ENCODE data around the gene RPL10L. TPM values are rescaled to one million over a fixed set of nuclear protein-coding genes. Genes with fewer than 3 reads are reported as not detected.
A peak's percentile ranks its signal among the peaks of the same experiment; 100 is the strongest.

The RPL10L gene
- total RNA-seq (10 to 100 TPM in 1 of 5 donors, not detected in 4; 41.7 TPM), polyA plus RNA-seq (not detected)
- long read RNA-seq, donor 1 = 0 reads
- long read RNA-seq, donor 2 = 0 reads
- long read RNA-seq, donor 3 = 0 reads
- long read RNA-seq, donor 4 = 0 reads
- long read RNA-seq, donor 5 = 0 reads
- long read RNA-seq, donor 6 = 0 reads
- long read RNA-seq, donor 7 = 0 reads
- long read RNA-seq, donor 8 = 0 reads
- long read RNA-seq, donor 9, partial matches to known transcripts = 0 of 1 reads
- long read RNA-seq, donor 9, other reads (novel, unspliced or antisense) = 0 of 1 reads
- long read RNA-seq, donor 10 = 0 reads

- WGBS, 5 donors = 92 to 94% (median 93%) methylated on average over 36 of the region's 36 CpGs
- peaks cover 0 to 7% (median 0%) of the 10 kb centered on the region in 4 donors for H3K9me3 ChIP-seq
- H3K27ac ChIP-seq = no peak within 1 kb of the TSS
- no peaks in the 10 kb centered on the region for H3K4me1 ChIP-seq
- no peak within 1 kb of the TSS for H3K4me3 ChIP-seq
- DNase-seq = no peak
- no peaks in the 10 kb centered on the region for H3K27me3 ChIP-seq
- intact Hi-C loops (cut with DNase I; ENCODE audit: low total_unique reads) = no loop called here
- no peak for TF ChIP-seq CTCF (IDR thresholded peaks at IDR 0.05)
- TF ChIP-seq POLR2A (IDR thresholded peaks at IDR 0.05) = no peak
- no peak for TF ChIP-seq POLR2AphosphoS5 (IDR thresholded peaks at IDR 0.05)
- no peak for TF ChIP-seq EP300 (IDR thresholded peaks at IDR 0.05)
- H3K36me3 ChIP-seq = no peaks in the 10 kb centered on the region
Observed at GRCh38 chr14:46651526-46652144, at the start of gene RPL10L. Gene RPL10L (minus strand): TSS chr14:46651781. CDS start chr14:46651736, 45 bp downstream.

- intact Hi-C loops (cut with DNase I; ENCODE audit: low total_unique reads) = no loop called here
- whole genome bisulfite sequencing, 5 donors = 32 to 72% (median 46%) methylated on average over 3 of the region's 3 CpGs
- Histone ChIP-seq H3K4me3 (no peak overlapping the region), H3K27ac (no peak overlapping the region), H3K27me3 (no peaks in the 10 kb centered on the region), H3K4me1 (no peaks in the 10 kb centered on the region), H3K9me3 (peaks cover 0 to 6% (median 2%) of the 10 kb centered on the region in 4 donors), H3K36me3 (no peaks in the 10 kb centered on the region)
- TF ChIP-seq CTCF (IDR thresholded peaks at IDR 0.05) (no peak), EP300 (IDR thresholded peaks at IDR 0.05) (no peak), POLR2AphosphoS5 (IDR thresholded peaks at IDR 0.05) (no peak), POLR2A (IDR thresholded peaks at IDR 0.05) (no peak)
- DNase-seq = peak in 1 of 2 donors; percentile 8
Observed at GRCh38 chr14:46691819-46692218, 40.2 kb upstream of the RPL10L start.

- Histone ChIP-seq H3K4me3 (no peak overlapping the region), H3K9me3 (peaks cover 0 to 44% (median 13%) of the 10 kb centered on the region in 4 donors), H3K27ac (no peak overlapping the region), H3K27me3 (no peaks in the 10 kb centered on the region), H3K36me3 (no peaks in the 10 kb centered on the region), H3K4me1 (no peaks in the 10 kb centered on the region)
- peak in 1 of 2 donors; percentile 8 for DNase-seq
- intact Hi-C loops (cut with DNase I; ENCODE audit: low total_unique reads) = no loop called here
- 75 to 97% (median 91%) methylated on average over 4 of the region's 4 CpGs for WGBS, 5 donors
- TF ChIP-seq POLR2A (IDR thresholded peaks at IDR 0.05) (no peak), EP300 (IDR thresholded peaks at IDR 0.05) (no peak), POLR2AphosphoS5 (IDR thresholded peaks at IDR 0.05) (no peak), CTCF (IDR thresholded peaks at IDR 0.05) (no peak)
Observed at GRCh38 chr14:46686652-46687051, 35.1 kb upstream of the RPL10L start.

GRCh38 chr14:46672128-46672527 lies 20.5 kb upstream of the RPL10L start:
- DNase-seq = no peak
- H3K27ac ChIP-seq = no peak overlapping the region
- no peaks in the 10 kb centered on the region for H3K36me3 ChIP-seq
- intact Hi-C loops (cut with DNase I; ENCODE audit: low total_unique reads) = no loop called here
- no peaks in the 10 kb centered on the region for H3K4me1 ChIP-seq
- no peaks in the 10 kb centered on the region for H3K27me3 ChIP-seq
- 57 to 71% (median 69%) methylated on average over 3 of the region's 3 CpGs for WGBS, 5 donors
- H3K4me3 ChIP-seq = no peak overlapping the region
- H3K9me3 ChIP-seq = no peaks in the 10 kb centered on the region
- TF ChIP-seq CTCF (IDR thresholded peaks at IDR 0.05) (no peak), POLR2A (IDR thresholded peaks at IDR 0.05) (no peak), EP300 (IDR thresholded peaks at IDR 0.05) (no peak), POLR2AphosphoS5 (IDR thresholded peaks at IDR 0.05) (no peak)
